ENCODE data around the gene GRIK3.
"Not testable (repeated sequence)": the region's sequence is repeated elsewhere in the genome, so short reads cannot be mapped to it uniquely, and the experiment has no call there.

GRIK3 gene

GRCh38 chr1:36767429-36767828 lies 266.9 kb downstream of the GRIK3 start:
- not testable (repeated sequence) for DNase-seq (ENCODE audit: low read depth, low spot score)

- DNase-seq (ENCODE audit: low read depth, low spot score), result no peak
Measured at GRCh38 chr1:36766481-36766880, 267.8 kb downstream of the GRIK3 start.

- DNase-seq (ENCODE audit: low read depth, low spot score), result no peak
Measured at GRCh38 chr1:36765785-36766300, 268.5 kb downstream of the GRIK3 start.

- DNase-seq (ENCODE audit: low read depth, low spot score), result no peak
Measured at GRCh38 chr1:36764798-36765197, 269.5 kb downstream of the GRIK3 start.

- DNase-seq (ENCODE audit: low read depth, low spot score), result no peak
Measured at GRCh38 chr1:36763771-36764170, 270.5 kb downstream of the GRIK3 start.

- DNase-seq (ENCODE audit: low read depth, low spot score), result no peak
Measured at GRCh38 chr1:36762174-36762573, 272.1 kb downstream of the GRIK3 start.

GRCh38 chr1:36761113-36761512 lies 273.2 kb downstream of the GRIK3 start:
- DNase-seq (ENCODE audit: low read depth, low spot score), result no peak

- no peak for DNase-seq (ENCODE audit: low read depth, low spot score)
Measured at GRCh38 chr1:36760081-36760480, 274.2 kb downstream of the GRIK3 start.

GRCh38 chr1:36759355-36759754 lies 275.0 kb downstream of the GRIK3 start:
- DNase-seq (ENCODE audit: low read depth, low spot score), result no peak

- DNase-seq (ENCODE audit: low read depth, low spot score), result no peak
Measured at GRCh38 chr1:36755303-36756230, 278.7 kb downstream of the GRIK3 start.

GRCh38 chr1:36754366-36754765 lies 279.9 kb downstream of the GRIK3 start:
- no peak for DNase-seq (ENCODE audit: low read depth, low spot score)

GRCh38 chr1:36753451-36753850 lies 280.9 kb downstream of the GRIK3 start:
- DNase-seq (ENCODE audit: low read depth, low spot score), result no peak

- no peak for DNase-seq (ENCODE audit: low read depth, low spot score)
Measured at GRCh38 chr1:36752891-36753361, 281.4 kb downstream of the GRIK3 start.

- no peak for DNase-seq (ENCODE audit: low read depth, low spot score)
Measured at GRCh38 chr1:36752431-36752830, 281.9 kb downstream of the GRIK3 start.

- DNase-seq (ENCODE audit: low read depth, low spot score), result no peak
Measured at GRCh38 chr1:36751525-36751924, 282.8 kb downstream of the GRIK3 start.

GRCh38 chr1:36748466-36748865 lies 285.8 kb downstream of the GRIK3 start:
- DNase-seq (ENCODE audit: low read depth, low spot score), result no peak

Data from iPS DF 19.7 (cell line).